22Rv1 (cell line): Measurements from ENCODE around the gene UBR2.

Experiments used
- H3K27ac ChIP-seq: fragments of 450-650 bp; 2 replicates; pipeline ENCODE4 v1.5.1; 2017
- ZFX ChIP-seq: fragments of 450-650 bp; IDR thresholded peaks from 2 replicates; pipeline ENCODE4 v1.6.1; 2017; ENCODE audit warnings: antibody characterized with exemption, borderline replicate concordance
- TF ChIP-seq, protein P1 (sequence below): fragments of 450-650 bp; IDR thresholded peaks from 2 replicates; pipeline ENCODE4 v1.5.1; 2017; ENCODE audit warnings: mild to moderate bottlenecking

UBR2 gene

GRCh38 chr6:42735976-42736375 is 172.1 kb downstream of the UBR2 start:
- no peak for TF ChIP-seq ZFX
- TF ChIP-seq, protein P1, sequence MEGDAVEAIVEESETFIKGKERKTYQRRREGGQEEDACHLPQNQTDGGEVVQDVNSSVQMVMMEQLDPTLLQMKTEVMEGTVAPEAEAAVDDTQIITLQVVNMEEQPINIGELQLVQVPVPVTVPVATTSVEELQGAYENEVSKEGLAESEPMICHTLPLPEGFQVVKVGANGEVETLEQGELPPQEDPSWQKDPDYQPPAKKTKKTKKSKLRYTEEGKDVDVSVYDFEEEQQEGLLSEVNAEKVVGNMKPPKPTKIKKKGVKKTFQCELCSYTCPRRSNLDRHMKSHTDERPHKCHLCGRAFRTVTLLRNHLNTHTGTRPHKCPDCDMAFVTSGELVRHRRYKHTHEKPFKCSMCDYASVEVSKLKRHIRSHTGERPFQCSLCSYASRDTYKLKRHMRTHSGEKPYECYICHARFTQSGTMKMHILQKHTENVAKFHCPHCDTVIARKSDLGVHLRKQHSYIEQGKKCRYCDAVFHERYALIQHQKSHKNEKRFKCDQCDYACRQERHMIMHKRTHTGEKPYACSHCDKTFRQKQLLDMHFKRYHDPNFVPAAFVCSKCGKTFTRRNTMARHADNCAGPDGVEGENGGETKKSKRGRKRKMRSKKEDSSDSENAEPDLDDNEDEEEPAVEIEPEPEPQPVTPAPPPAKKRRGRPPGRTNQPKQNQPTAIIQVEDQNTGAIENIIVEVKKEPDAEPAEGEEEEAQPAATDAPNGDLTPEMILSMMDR: no peak
- H3K27ac ChIP-seq: no peak overlapping the region

DNA sequence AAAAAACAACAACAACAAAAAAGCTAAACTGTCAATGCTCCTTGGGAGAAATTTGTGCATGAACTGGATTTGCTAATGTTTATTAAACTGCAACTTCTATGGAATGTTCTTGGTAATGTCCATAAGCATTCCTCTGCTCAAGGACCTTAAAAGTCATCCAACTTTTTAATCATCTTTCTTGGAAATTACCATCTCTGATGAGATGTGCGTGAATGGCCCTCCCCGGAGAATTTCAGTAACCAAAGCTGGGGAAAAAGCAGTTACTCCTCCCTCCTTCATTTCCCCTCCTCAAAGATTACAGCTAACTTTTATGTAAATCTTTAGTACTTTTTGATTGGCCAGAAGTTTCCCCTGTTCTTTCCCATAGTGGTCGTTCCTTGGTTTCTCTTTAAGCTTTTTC is 176.9 kb downstream of the UBR2 start:
- TF ChIP-seq ZFX: no peak
- TF ChIP-seq, protein P1: no peak
- H3K27ac ChIP-seq: no peak overlapping the region

DNA sequence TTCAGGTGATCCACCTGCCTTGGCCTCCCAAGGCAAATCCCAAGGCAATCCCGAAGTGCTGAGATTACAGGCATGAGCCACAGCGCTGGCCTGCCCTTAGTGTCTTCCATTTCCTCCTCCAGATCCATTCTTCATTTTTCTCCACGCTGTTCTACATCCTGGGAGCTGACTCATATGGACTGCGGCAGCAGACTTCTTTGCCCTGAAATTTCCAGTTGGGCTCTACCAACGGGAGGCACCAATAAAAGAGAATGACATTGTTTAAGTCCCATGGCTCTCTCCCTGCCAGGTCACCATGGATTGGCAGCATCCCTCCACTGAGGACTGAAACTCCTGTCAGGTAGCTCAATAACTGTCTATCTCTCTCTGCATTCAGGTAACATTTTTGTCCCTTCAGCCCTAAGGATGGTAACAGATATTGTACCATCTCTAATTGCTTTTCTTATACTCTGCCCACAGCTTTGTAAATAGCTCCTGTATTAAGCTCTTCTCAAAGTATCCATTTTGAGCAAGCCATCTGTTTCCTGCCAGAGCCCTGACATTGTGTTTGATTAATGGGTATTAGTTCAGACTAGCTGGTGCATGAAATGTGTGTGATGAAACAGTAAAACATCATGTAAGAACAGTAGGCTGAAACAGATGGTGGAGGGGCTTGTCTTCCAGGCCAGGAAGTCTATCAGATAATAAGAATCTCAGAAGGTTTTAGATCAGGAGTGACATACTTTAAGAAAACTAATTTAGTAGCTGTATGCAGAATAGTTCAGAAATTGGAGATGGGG is 178.5 kb downstream of the UBR2 start:
- no peak for TF ChIP-seq ZFX
- TF ChIP-seq, protein P1: no peak
- no peak overlapping the region for H3K27ac ChIP-seq
